ENCODE results near the gene ITPR2. TPM values are rescaled to one million over a fixed set of nuclear protein-coding genes. Genes with fewer than 3 reads are reported as not detected.

The ITPR2 gene
- total RNA-seq, 1 donor from 2014 or later: 16.7 TPM

DNA sequence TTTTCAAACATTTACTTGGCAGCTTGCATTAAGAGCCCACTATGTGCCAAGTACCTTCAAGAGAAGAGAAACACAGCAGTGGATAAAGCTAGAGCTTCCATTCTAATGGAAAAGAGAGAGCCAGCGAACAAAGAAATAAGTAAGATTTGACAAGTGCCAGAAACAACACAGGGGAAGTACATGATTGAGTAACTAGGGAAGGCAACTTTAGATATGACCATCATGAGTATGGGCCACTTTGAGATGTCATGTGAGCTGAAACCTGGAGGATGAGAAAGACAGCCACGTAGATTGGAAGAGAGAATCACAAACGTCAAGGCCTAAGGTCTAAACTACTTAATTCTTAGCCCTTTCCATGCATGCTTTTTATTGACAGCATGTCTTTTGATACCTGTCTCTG lies 121.4 kb downstream of the ITPR2 start:
- Mint-ChIP-seq H3K36me3 (ENCODE audit: low read depth) (no peaks in the 10 kb centered on the region), H3K4me3 (no peak overlapping the region), H3K27me3 (ENCODE audit: low read depth) (no peaks in the 10 kb centered on the region), H3K4me1 (peaks cover 4% of the 10 kb centered on the region), H3K9me3 (no peaks in the 10 kb centered on the region), H3K27ac (ENCODE audit: unreplicated experiment) (no peak overlapping the region)
- no peak for DNase-seq (ENCODE audit: low read depth, low spot score)
- TF ChIP-seq, protein P1, sequence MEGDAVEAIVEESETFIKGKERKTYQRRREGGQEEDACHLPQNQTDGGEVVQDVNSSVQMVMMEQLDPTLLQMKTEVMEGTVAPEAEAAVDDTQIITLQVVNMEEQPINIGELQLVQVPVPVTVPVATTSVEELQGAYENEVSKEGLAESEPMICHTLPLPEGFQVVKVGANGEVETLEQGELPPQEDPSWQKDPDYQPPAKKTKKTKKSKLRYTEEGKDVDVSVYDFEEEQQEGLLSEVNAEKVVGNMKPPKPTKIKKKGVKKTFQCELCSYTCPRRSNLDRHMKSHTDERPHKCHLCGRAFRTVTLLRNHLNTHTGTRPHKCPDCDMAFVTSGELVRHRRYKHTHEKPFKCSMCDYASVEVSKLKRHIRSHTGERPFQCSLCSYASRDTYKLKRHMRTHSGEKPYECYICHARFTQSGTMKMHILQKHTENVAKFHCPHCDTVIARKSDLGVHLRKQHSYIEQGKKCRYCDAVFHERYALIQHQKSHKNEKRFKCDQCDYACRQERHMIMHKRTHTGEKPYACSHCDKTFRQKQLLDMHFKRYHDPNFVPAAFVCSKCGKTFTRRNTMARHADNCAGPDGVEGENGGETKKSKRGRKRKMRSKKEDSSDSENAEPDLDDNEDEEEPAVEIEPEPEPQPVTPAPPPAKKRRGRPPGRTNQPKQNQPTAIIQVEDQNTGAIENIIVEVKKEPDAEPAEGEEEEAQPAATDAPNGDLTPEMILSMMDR (conservative IDR thresholded peaks at IDR 0.05): no peak

DNA sequence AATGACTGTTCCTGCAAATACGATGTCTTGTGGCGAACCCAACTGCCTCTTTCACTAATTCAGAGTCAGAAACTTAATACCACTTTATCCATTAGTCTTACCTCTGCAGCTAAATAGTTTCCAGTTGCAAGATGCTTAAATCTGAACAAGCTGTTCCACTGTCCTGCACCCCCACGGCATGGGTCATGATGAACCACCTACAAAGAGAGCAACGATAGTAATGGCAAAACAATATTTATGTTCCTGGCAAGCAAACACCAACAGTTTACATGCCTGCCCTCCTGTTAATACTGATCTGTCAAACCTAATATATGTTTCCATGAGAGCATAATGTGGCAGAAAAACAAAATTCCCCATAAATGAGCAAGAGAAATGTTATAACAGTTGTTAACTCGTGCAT lies 121.9 kb downstream of the ITPR2 start:
- Mint-ChIP-seq H3K27me3 (ENCODE audit: low read depth) (no peaks in the 10 kb centered on the region), H3K9me3 (no peaks in the 10 kb centered on the region), H3K4me1 (peaks cover 4% of the 10 kb centered on the region), H3K36me3 (ENCODE audit: low read depth) (no peaks in the 10 kb centered on the region), H3K27ac (ENCODE audit: unreplicated experiment) (no peak overlapping the region), H3K4me3 (no peak overlapping the region)
- DNase-seq (ENCODE audit: low read depth, low spot score): no peak
- TF ChIP-seq, protein P1 (conservative IDR thresholded peaks at IDR 0.05): no peak

DNA sequence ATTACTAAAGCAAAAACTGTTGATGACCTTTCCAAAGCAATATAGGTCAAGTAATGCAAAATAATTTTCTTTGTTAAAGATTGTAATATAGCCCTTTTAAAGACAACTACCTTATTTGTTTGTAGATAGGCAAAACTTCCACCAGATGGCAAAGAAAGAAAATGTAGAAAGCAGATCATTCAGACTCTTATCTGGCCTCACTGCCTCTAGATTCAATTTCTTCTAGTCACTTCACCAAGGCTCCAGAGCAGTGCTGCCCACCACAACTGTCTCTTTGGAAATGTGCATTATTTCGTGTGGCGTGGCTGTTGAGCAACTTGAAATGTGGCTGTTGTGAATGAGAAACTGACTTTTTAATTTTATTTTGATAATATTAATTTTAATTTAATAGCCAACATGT lies 127.1 kb downstream of the ITPR2 start:
- no peak overlapping the region for H3K4me3 Mint-ChIP-seq
- no peak for DNase-seq (ENCODE audit: low read depth, low spot score)
- no peaks in the 10 kb centered on the region for H3K36me3 Mint-ChIP-seq (ENCODE audit: low read depth)
- TF ChIP-seq, protein P1 (conservative IDR thresholded peaks at IDR 0.05): peak; percentile 11
- no peaks in the 10 kb centered on the region for H3K27me3 Mint-ChIP-seq (ENCODE audit: low read depth)
- no peak overlapping the region for H3K27ac Mint-ChIP-seq (ENCODE audit: unreplicated experiment)
- peaks cover 4% of the 10 kb centered on the region for H3K4me1 Mint-ChIP-seq
- no peaks in the 10 kb centered on the region for H3K9me3 Mint-ChIP-seq

DNA sequence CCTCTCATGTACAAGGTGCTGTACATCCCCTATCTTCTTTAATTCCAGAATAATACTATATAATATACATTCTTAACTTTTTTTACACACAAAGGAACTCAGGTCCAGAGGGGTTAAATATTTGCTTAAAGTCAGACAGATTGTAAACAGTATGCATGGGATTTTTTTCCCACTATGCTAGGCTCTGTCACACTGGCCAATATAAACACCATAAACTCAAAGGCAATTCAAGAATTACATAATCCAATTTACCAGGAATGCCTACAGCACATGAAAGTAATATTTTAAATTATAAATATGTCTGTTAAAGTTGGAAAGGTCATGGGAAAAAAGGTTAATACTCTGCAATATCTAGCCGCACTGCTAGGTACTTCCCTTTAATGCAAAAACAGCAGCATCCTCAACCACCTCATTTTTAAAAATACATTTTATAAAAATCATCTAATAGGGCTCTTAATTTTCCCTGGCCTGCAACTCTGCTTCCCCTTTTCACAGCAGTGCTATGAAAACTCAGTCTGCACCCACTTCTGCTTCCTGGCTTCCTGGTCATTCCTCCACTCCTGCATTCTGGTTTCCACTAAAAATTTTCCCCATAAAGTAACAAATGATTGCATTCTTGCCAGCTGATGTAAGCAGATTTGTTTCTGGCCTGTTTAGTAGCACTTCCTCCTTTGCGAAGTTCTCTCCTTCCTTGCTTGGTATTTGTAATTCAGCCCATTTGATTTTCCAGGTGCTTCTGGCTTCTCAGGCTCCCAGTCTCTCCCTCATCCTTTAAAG lies 128.1 kb downstream of the ITPR2 start:
- no peaks in the 10 kb centered on the region for H3K36me3 Mint-ChIP-seq (ENCODE audit: low read depth)
- peaks cover 4% of the 10 kb centered on the region for H3K4me1 Mint-ChIP-seq
- H3K27me3 Mint-ChIP-seq (ENCODE audit: low read depth): no peaks in the 10 kb centered on the region
- no peak overlapping the region for H3K27ac Mint-ChIP-seq (ENCODE audit: unreplicated experiment)
- TF ChIP-seq, protein P1 (conservative IDR thresholded peaks at IDR 0.05): no peak
- no peak for DNase-seq (ENCODE audit: low read depth, low spot score)
- no peaks in the 10 kb centered on the region for H3K9me3 Mint-ChIP-seq
- no peak overlapping the region for H3K4me3 Mint-ChIP-seq

DNA sequence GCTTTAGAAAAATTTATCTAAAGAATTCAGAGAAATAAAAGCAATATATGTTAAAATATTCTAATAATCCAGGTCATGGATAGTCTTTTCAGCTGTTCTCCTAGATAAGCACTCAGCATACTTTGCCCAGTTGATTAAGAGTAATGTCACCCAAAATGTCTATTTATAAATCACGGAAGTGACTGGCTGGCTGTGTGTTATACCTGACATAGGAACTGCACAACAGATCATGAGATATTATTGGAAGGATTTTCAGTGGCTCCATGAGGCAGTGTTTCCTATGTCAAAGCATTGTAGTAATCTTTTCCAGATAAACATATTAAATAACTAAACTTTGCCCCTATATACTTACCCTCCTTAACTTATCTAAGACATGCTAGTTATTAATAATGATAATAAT lies 128.8 kb downstream of the ITPR2 start:
- H3K27ac Mint-ChIP-seq (ENCODE audit: unreplicated experiment): no peak overlapping the region
- no peaks in the 10 kb centered on the region for H3K36me3 Mint-ChIP-seq (ENCODE audit: low read depth)
- no peak for DNase-seq (ENCODE audit: low read depth, low spot score)
- H3K4me1 Mint-ChIP-seq: peaks cover 3% of the 10 kb centered on the region
- H3K9me3 Mint-ChIP-seq: no peaks in the 10 kb centered on the region
- TF ChIP-seq, protein P1 (conservative IDR thresholded peaks at IDR 0.05): no peak
- no peaks in the 10 kb centered on the region for H3K27me3 Mint-ChIP-seq (ENCODE audit: low read depth)
- no peak overlapping the region for H3K4me3 Mint-ChIP-seq
